K562 (cell line): Measurements from ENCODE around the gene CNOT6. TPM values are rescaled to one million over a fixed set of nuclear protein-coding genes. Genes with fewer than 3 reads are reported as not detected.

Experiments
- ADNP ChIP-seq: fragments of 200-800 bp; sonication (Bioruptor generic); IDR thresholded peaks from 2 replicates; pipeline ENCODE4 v1.6.1; 2016; ENCODE audit warnings: missing genetic modification characterization, missing compliant biosample characterization
- ETV5 ChIP-seq: sonication (generic); formaldehyde crosslinking; IDR thresholded peaks from 2 replicates; pipeline ENCODE4 v1.4.0; 2020; ENCODE audit warnings: low read depth, mild to moderate bottlenecking, missing genetic modification reagents
- GABPA ChIP-seq: fragments of 200-800 bp; sonication (Bioruptor generic); conservative IDR thresholded peaks from 2 replicates; pipeline ENCODE4 v1.6.1; 2016; ENCODE audit warnings: low read depth, missing genetic modification characterization, missing compliant biosample characterization
- GTF2F1 ChIP-seq: IDR thresholded peaks from 2 replicates; pipeline ENCODE4 v1.6.1; 2011; ENCODE audit warnings: low read depth, low read length, improper control_type of control experiment
- HNRNPL ChIP-seq: fragments of 200-400 bp; formaldehyde crosslinking; IDR thresholded peaks from 2 replicates; pipeline ENCODE4 v1.6.1; 2017; ENCODE audit warnings: low read depth, mild to moderate bottlenecking, low read length
- MTA1 ChIP-seq: fragments of 450-650 bp; IDR thresholded peaks from 2 replicates; pipeline ENCODE4 v1.6.1; 2017; ENCODE audit warnings: borderline replicate concordance
- NR2C1 ChIP-seq, 2 experiments: fragments of 450-650 bp; IDR thresholded peaks; 2 replicates each; pipeline ENCODE4 v1.6.1; 2017; ENCODE audit warnings: mild to moderate bottlenecking in 2 of 2, antibody characterized with exemption in 1 of 2, inconsistent platforms in 1 of 2, missing compliant biosample characterization in 1 of 2, missing genetic modification characterization in 1 of 2
- PHF20 ChIP-seq: fragments of 450-650 bp; IDR thresholded peaks from 2 replicates; pipeline ENCODE4 v1.6.1; 2018; ENCODE audit not compliant: partially characterized antibody
- PYGO2 ChIP-seq: fragments of 450-650 bp; IDR thresholded peaks from 2 replicates; pipeline ENCODE4 v1.6.1; 2016; ENCODE audit warnings: mild to moderate bottlenecking, missing genetic modification characterization, moderate library complexity, missing compliant biosample characterization
- RBM22 ChIP-seq: fragments of 200-400 bp; formaldehyde crosslinking; IDR thresholded peaks from 2 replicates; pipeline ENCODE4 v1.6.1; 2018; ENCODE audit warnings: low read length, low read depth; ENCODE audit not compliant: poor library complexity, severe bottlenecking
- RBM39 ChIP-seq: fragments of 200-400 bp; formaldehyde crosslinking; optimal IDR thresholded peaks from 2 replicates; pipeline ENCODE3; 2018; ENCODE audit warnings: low read depth, low read length
- YBX1 ChIP-seq: fragments of 450-650 bp; IDR thresholded peaks from 2 replicates; pipeline ENCODE4 v1.7.1; 2016; ENCODE audit warnings: mild to moderate bottlenecking
- ZNF311 ChIP-seq: fragments of 250-450 bp; sonication (Bioruptor Pico); IDR thresholded peaks from 2 replicates; pipeline ENCODE4 v1.4.0; 2020; ENCODE audit warnings: mild to moderate bottlenecking, moderate library complexity
- ZNF695 ChIP-seq: fragments of 450-650 bp; formaldehyde crosslinking; IDR thresholded peaks from 2 replicates; pipeline ENCODE4 v1.4.0; 2020; ENCODE audit warnings: mild to moderate bottlenecking, moderate library complexity
- ZNF699 ChIP-seq: fragments of 250-450 bp; sonication (Bioruptor Pico); IDR thresholded peaks from 2 replicates; pipeline ENCODE4 v1.8.0; 2021; ENCODE audit warnings: mild to moderate bottlenecking, moderate library complexity; ENCODE audit not compliant: insufficient replicate concordance
- ZNF707 ChIP-seq: fragments of 250-450 bp; sonication (Bioruptor Pico); conservative IDR thresholded peaks from 2 replicates; pipeline ENCODE4 v1.8.0; 2022; ENCODE audit warnings: inconsistent platforms, mild to moderate bottlenecking, moderate library complexity
- ZNF75A ChIP-seq: fragments of 450-650 bp; formaldehyde crosslinking; IDR thresholded peaks from 2 replicates; pipeline ENCODE4 v1.4.0; 2020; ENCODE audit warnings: mild to moderate bottlenecking
- ZNF778 ChIP-seq: fragments of 450-650 bp; formaldehyde crosslinking; IDR thresholded peaks from 2 replicates; pipeline ENCODE4 v1.4.0; 2020; ENCODE audit warnings: mild to moderate bottlenecking, moderate library complexity
- ZNF780A ChIP-seq: fragments of 250-450 bp; sonication (Bioruptor Pico); IDR thresholded peaks from 2 replicates; pipeline ENCODE4 v1.5.0; 2021; ENCODE audit warnings: mild to moderate bottlenecking
- polyA plus RNA-seq, 8 experiments: library from polyadenylated mRNA; depleted of rRNA in 4 of 8; stranded (reverse) in 5 of 8; unstranded in 3 of 8; fragments of >200 nt; fragmentation: Nextera tagmentation in 2 of 8; fragmentation: Illumina TruSeq in 1 of 8; extraction: Ambion mirVana in 2 of 8; extraction: Trizol in 1 of 8; gene quantifications; 2 replicates each; pipeline versions ENCODE4 v1.2.1 to v1.2.3, GENCODE V29; 2011 to 2014; ENCODE audit warnings: inconsistent platforms in 1 of 8, missing spikeins in 1 of 8
- total RNA-seq, 7 experiments: library from RNA; depleted of rRNA in 6 of 7; stranded (reverse); fragments of >200 nt in 6 of 7; fragmentation: Illumina TruSeq in 2 of 7; extraction: Trizol in 2 of 7; gene quantifications; 2 replicates each; pipeline versions ENCODE4 v1.2.1 to v1.2.3, GENCODE V29; 2011 to 2021; ENCODE audit warnings: low replicate concordance in 1 of 7
- TF ChIP-seq, protein P1 (sequence below), 2 experiments: fragments of 450-650 bp; IDR thresholded peaks; 2 replicates each; pipeline ENCODE4 v1.6.1; 2016; ENCODE audit warnings: mild to moderate bottlenecking in 2 of 2, borderline replicate concordance in 1 of 2, low read depth in 1 of 2, moderate library complexity in 1 of 2
- TF ChIP-seq, protein P2 (sequence below): sonication (generic); formaldehyde crosslinking; IDR thresholded peaks from 2 replicates; pipeline ENCODE4 v1.8.0; 2022; ENCODE audit warnings: mild to moderate bottlenecking, missing genetic modification reagents

The CNOT6 gene
- total and polyA plus RNA-seq, 9 of the 15 experiments (the other 6 are each of a cell fraction or from before 2014, with no cell fraction given) = 4.9 to 32.4 (median 14.0) TPM

DNA sequence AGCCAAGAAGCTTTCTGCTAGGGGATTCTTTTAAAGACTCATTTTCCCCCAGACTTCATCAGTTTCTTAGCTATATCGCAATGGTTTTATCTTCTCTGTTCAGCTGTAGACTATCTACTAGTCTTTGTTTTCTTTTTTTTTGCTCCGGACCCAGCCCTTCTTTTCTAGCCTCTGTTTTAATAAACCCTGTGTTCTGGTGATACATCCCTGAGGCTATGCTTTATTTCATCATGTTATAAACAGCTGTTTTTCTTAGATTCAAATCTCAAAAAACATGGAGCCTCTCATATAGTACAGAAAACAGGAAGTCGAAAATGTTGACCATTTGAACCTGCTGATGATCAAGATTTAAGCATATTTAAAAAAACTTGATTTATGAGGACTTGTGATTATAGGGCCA lies 59.4 kb downstream of the CNOT6 start (continued):
- TF ChIP-seq, protein P1, sequence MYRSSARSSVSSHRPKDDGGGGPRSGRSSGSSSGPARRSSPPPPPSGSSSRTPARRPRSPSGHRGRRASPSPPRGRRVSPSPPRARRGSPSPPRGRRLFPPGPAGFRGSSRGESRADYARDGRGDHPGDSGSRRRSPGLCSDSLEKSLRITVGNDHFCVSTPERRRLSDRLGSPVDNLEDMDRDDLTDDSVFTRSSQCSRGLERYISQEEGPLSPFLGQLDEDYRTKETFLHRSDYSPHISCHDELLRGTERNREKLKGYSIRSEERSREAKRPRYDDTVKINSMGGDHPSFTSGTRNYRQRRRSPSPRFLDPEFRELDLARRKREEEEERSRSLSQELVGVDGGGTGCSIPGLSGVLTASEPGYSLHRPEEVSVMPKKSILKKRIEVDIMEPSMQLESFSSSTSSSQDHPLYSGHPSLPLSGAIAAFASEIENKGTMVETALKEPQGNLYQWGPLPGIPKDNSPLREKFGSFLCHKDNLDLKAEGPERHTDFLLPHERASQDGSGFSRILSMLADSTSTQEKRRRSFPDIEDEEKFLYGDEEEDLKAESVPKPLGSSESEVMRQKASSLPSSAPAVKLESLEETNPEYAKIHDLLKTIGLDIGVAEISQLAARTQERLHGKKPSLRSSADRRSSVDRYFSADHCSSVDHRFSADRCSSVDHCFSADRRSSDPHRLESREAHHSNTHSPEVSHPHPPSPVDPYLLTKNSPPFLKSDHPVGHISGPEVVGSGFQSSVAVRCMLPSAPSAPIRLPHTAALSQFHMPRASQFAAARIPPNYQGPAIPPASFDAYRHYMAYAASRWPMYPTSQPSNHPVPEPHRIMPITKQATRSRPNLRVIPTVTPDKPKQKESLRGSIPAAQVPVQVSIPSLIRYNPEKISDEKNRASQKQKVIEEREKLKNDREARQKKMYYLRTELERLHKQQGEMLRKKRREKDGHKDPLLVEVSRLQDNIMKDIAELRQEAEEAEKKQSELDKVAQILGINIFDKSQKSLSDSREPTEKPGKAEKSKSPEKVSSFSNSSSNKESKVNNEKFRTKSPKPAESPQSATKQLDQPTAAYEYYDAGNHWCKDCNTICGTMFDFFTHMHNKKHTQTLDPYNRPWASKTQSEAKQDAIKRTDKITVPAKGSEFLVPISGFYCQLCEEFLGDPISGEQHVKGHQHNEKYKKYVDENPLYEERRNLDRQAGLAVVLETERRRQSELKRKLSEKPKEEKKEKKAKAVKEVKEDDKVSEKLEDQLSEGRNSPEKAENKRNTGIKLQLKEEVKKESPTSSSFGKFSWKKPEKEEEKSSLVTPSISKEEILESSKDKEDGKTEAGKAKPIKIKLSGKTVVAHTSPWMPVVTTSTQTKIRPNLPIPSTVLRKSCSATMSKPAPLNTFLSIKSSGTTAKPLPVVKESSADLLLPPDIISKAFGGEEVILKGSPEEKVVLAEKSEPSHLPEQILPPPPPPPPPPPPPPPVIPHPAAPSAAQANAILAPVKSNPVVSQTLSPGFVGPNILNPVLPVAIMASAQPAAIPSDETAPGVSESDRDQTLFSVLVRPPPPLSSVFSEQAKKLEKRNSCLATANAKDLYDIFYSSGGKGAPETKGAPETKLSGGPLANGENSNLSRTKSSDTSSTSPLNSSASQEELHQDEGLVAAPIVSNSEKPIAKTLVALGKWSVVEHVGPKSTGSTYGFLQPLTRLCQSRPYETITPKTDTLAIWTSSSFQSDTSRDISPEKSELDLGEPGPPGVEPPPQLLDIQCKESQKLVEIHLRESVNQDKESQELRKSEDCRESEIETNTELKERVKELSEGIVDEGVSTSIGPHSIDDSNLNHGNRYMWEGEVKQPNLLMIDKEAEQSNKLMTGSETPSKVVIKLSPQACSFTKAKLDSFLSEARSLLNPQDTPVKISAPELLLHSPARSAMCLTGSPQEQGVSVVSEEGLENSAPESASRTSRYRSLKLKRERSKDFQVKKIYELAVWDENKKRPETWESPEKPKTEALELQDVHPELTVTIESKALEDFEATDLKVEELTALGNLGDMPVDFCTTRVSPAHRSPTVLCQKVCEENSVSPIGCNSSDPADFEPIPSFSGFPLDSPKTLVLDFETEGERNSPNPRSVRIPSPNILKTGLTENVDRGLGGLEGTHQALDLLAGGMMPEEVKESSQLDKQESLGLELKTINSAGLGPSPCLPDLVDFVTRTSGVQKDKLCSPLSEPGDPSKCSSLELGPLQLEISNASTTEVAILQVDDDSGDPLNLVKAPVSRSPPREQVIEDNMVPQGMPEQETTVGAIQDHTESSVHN (IDR thresholded peaks at IDR 0.05; ENCODE audit: borderline replicate concordance in 1 of 2, low read depth in 1 of 2) = peak in 1 of 2 experiments; percentile 94; a peak in 2 of 4 replicates
- TF ChIP-seq, protein P2, sequence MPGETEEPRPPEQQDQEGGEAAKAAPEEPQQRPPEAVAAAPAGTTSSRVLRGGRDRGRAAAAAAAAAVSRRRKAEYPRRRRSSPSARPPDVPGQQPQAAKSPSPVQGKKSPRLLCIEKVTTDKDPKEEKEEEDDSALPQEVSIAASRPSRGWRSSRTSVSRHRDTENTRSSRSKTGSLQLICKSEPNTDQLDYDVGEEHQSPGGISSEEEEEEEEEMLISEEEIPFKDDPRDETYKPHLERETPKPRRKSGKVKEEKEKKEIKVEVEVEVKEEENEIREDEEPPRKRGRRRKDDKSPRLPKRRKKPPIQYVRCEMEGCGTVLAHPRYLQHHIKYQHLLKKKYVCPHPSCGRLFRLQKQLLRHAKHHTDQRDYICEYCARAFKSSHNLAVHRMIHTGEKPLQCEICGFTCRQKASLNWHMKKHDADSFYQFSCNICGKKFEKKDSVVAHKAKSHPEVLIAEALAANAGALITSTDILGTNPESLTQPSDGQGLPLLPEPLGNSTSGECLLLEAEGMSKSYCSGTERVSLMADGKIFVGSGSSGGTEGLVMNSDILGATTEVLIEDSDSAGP (CRISPR knock-in tag) = no peak
- TF ChIP-seq ETV5 (no peak), ZNF778 (no peak), GTF2F1 (no peak), NR2C1 (IDR thresholded peaks at IDR 0.05) (0 out of 2 replicates have a peak, but pooled peaks have one; percentile 15), NR2C1 (tag; IDR thresholded peaks at IDR 0.05) (no peak), ZNF311 (0 out of 2 replicates have a peak, but pooled peaks have one; percentile 41), PHF20 (no peak), RBM22 (no peak), ADNP (tag) (no peak), YBX1 (no peak), MTA1 (no peak), HNRNPL (no peak), GABPA (tag) (peak; percentile 56), ZNF75A (CRISPR knock-in tag) (no peak), ZNF695 (no peak), RBM39 (no peak), ZNF780A (CRISPR knock-in tag) (no peak), PYGO2 (tag) (no peak), ZNF699 (no peak), ZNF707 (CRISPR knock-in tag) (no peak)
